Right atrium auricular region (tissue), 2 donors: Measurements from ENCODE around the gene MCF2L2. TPM values are rescaled to one million over a fixed set of nuclear protein-coding genes. Genes with fewer than 3 reads are reported as not detected.

ENCODE experiments used
- DNase-seq: peaks from one replicate; pipeline ENCODE4 v3.0.0-alpha.2; 2019; ENCODE audit warnings: low spot score
- H3K27ac ChIP-seq, 2 donors: fragments of 200-600 bp; sonication (generic); 1 replicate in 1 of 2; 2 replicates in 1 of 2; pipeline ENCODE4 v1.5.1; 2016 to 2019
- H3K27me3 ChIP-seq, 2 donors: fragments of 200-600 bp; sonication (generic); one replicate each; pipeline versions ENCODE4 v1.5.1 to v1.6.0; 2017 to 2019
- H3K36me3 ChIP-seq: fragments of 200-600 bp; sonication (generic); one replicate; pipeline ENCODE4 v1.5.1; 2016
- H3K4me1 ChIP-seq, 2 donors: fragments of 200-600 bp; sonication (generic); one replicate each; pipeline versions ENCODE4 v1.5.1 to v1.6.0; 2017 to 2019
- H3K4me3 ChIP-seq, 2 donors: fragments of 200-600 bp; sonication (generic); 1 replicate in 1 of 2; 2 replicates in 1 of 2; pipeline ENCODE4 v1.5.1; 2017 to 2019; ENCODE audit warnings: mild to moderate bottlenecking in 1 of 2, moderate library complexity in 1 of 2
- H3K9me3 ChIP-seq, 2 donors: fragments of 200-600 bp; sonication (generic); one replicate each; pipeline ENCODE4 v1.5.1; 2019
- CTCF ChIP-seq, 2 donors: fragments of 200-600 bp; sonication (generic); IDR thresholded peaks; one replicate each; pipeline ENCODE4 v1.5.1; 2019; ENCODE audit warnings: antibody characterized with exemption in 2 of 2
- total RNA-seq, 2 donors: library from RNA; depleted of rRNA; stranded (reverse); fragments of >200 nt; gene quantifications; one replicate each; pipeline ENCODE4 v1.1.0, GENCODE V29; 2016

Gene MCF2L2
- total RNA-seq, 2 donors from 2014 or later = 0.08 TPM; not detected in 1

GRCh38 chr3:183438735-183439134 lies 10.3 kb upstream of the MCF2L2 start:
- no peak for TF ChIP-seq CTCF (IDR thresholded peaks at IDR 0.05)
- no peaks in the 10 kb centered on the region for H3K36me3 ChIP-seq
- H3K27me3 ChIP-seq = no peaks in the 10 kb centered on the region
- no peak overlapping the region for H3K4me3 ChIP-seq
- H3K4me1 ChIP-seq = no peaks in the 10 kb centered on the region
- peaks cover 0 to 7% of the 10 kb centered on the region in 2 donors for H3K9me3 ChIP-seq
- no peak for DNase-seq
- H3K27ac ChIP-seq = no peak overlapping the region

- Histone ChIP-seq H3K27ac (no peak overlapping the region), H3K9me3 (peaks cover 0 to 6% of the 10 kb centered on the region in 2 donors), H3K27me3 (no peaks in the 10 kb centered on the region), H3K4me1 (no peaks in the 10 kb centered on the region), H3K36me3 (no peaks in the 10 kb centered on the region), H3K4me3 (no peak overlapping the region)
- DNase-seq = no peak
- TF ChIP-seq CTCF (IDR thresholded peaks at IDR 0.05) = no peak
Observed at GRCh38 chr3:183437666-183438564, 9.5 kb upstream of the MCF2L2 start.

- no peaks in the 10 kb centered on the region for H3K9me3 ChIP-seq
- H3K4me3 ChIP-seq = no peak overlapping the region
- H3K36me3 ChIP-seq = no peaks in the 10 kb centered on the region
- no peak for TF ChIP-seq CTCF (IDR thresholded peaks at IDR 0.05)
- H3K27ac ChIP-seq = no peak overlapping the region
- DNase-seq = no peak
- no peaks in the 10 kb centered on the region for H3K4me1 ChIP-seq
- H3K27me3 ChIP-seq = no peaks in the 10 kb centered on the region
Observed at GRCh38 chr3:183437061-183437460, 8.6 kb upstream of the MCF2L2 start.

- Histone ChIP-seq H3K9me3 (no peaks in the 10 kb centered on the region), H3K27me3 (no peaks in the 10 kb centered on the region), H3K36me3 (no peaks in the 10 kb centered on the region), H3K27ac (no peak overlapping the region), H3K4me1 (no peaks in the 10 kb centered on the region), H3K4me3 (no peak overlapping the region)
- DNase-seq = no peak
- no peak for TF ChIP-seq CTCF (IDR thresholded peaks at IDR 0.05)
Observed at GRCh38 chr3:183435661-183436060, 7.2 kb upstream of the MCF2L2 start.

GRCh38 chr3:183434992-183435391 lies 6.6 kb upstream of the MCF2L2 start:
- H3K9me3 ChIP-seq = no peaks in the 10 kb centered on the region
- no peak for DNase-seq
- H3K4me3 ChIP-seq = no peak overlapping the region
- H3K4me1 ChIP-seq = no peaks in the 10 kb centered on the region
- H3K27me3 ChIP-seq = no peaks in the 10 kb centered on the region
- no peak for TF ChIP-seq CTCF (IDR thresholded peaks at IDR 0.05)
- no peaks in the 10 kb centered on the region for H3K36me3 ChIP-seq
- no peak overlapping the region for H3K27ac ChIP-seq
